Neural progenitor cell (in vitro differentiated cells): ENCODE data around the gene PDHB. TPM values are rescaled to one million over a fixed set of nuclear protein-coding genes. Genes with fewer than 3 reads are reported as not detected.
A peak's percentile ranks its signal among the peaks of the same experiment; 100 is the strongest.

Source experiments
- DNase-seq: peaks from one replicate; pipeline ENCODE4 v3.0.0-alpha.2; 2016; ENCODE audit warnings: low spot score
- H2AFZ ChIP-seq: fragments of 200-600 bp; sonication (generic); replicated peaks from 2 replicates; pipeline ENCODE4 v1.6.1; 2016; ENCODE audit warnings: antibody characterized with exemption
- H3F3A ChIP-seq: fragments of 200-600 bp; sonication (generic); 2 replicates; pipeline ENCODE4 v1.6.1; 2016; ENCODE audit warnings: antibody characterized with exemption, low read depth
- H3K27ac ChIP-seq: fragments of 200-600 bp; sonication (generic); 2 replicates; pipeline ENCODE4 v1.5.1; 2016; ENCODE audit warnings: mild to moderate bottlenecking
- H3K27me3 ChIP-seq: fragments of 200-600 bp; sonication (generic); 2 replicates; pipeline ENCODE4 v1.6.1; 2016; ENCODE audit warnings: mild to moderate bottlenecking, moderate library complexity
- H3K36me3 ChIP-seq: fragments of 200-600 bp; sonication (generic); 2 replicates; pipeline ENCODE4 v1.5.1; 2016
- H3K4me1 ChIP-seq: fragments of 200-600 bp; sonication (generic); 2 replicates; pipeline ENCODE4 v1.6.1; 2016; ENCODE audit warnings: mixed run types
- H3K4me2 ChIP-seq: fragments of 200-600 bp; sonication (generic); 2 replicates; pipeline ENCODE4 v1.6.1; 2016
- H3K4me3 ChIP-seq: fragments of 200-600 bp; sonication (generic); 2 replicates; pipeline ENCODE4 v1.5.1; 2016
- H3K79me2 ChIP-seq: fragments of 200-600 bp; sonication (generic); 2 replicates; pipeline ENCODE4 v1.6.1; 2016; ENCODE audit warnings: low read depth
- H3K9ac ChIP-seq: fragments of 200-600 bp; sonication (generic); 2 replicates; pipeline ENCODE4 v1.6.1; 2016
- H3K9me3 ChIP-seq: fragments of 200-600 bp; sonication (generic); 2 replicates; pipeline ENCODE4 v1.5.1; 2016; ENCODE audit warnings: low read depth
- H4K20me1 ChIP-seq: fragments of 200-600 bp; sonication (generic); 2 replicates; pipeline ENCODE4 v1.6.1; 2016; ENCODE audit warnings: low read depth
- H3K27ac Mint-ChIP-seq: 3 replicates; pipeline ENCODE4 v1.8.0; 2021; ENCODE audit warnings: mixed read lengths
- H3K27me3 Mint-ChIP-seq: 2 replicates; pipeline ENCODE4 v1.8.0; 2022; ENCODE audit warnings: low read depth, mild to moderate bottlenecking, inconsistent platforms, moderate library complexity, mixed read lengths; ENCODE audit not compliant: insufficient read depth
- H3K36me3 Mint-ChIP-seq: 3 replicates; pipeline ENCODE4 v1.8.0; 2021; ENCODE audit warnings: mixed read lengths
- H3K4me1 Mint-ChIP-seq: 3 replicates; pipeline ENCODE4 v1.8.0; 2021; ENCODE audit warnings: mixed read lengths
- H3K4me3 Mint-ChIP-seq: 3 replicates; pipeline ENCODE4 v1.8.0; 2021; ENCODE audit warnings: mild to moderate bottlenecking, moderate library complexity, mixed read lengths
- H3K9me3 Mint-ChIP-seq: 3 replicates; pipeline ENCODE4 v1.8.0; 2020; ENCODE audit warnings: mixed read lengths
- CTCF ChIP-seq: fragments of 200-600 bp; sonication (generic); IDR thresholded peaks from 2 replicates; pipeline ENCODE4 v1.5.1; 2017; ENCODE audit warnings: antibody characterized with exemption, mild to moderate bottlenecking
- EZH2 ChIP-seq: fragments of 200-600 bp; sonication (generic); IDR thresholded peaks from 2 replicates; pipeline ENCODE4 v1.6.1; 2017; ENCODE audit warnings: antibody characterized with exemption, mild to moderate bottlenecking, moderate library complexity
- EZH2phosphoT487 ChIP-seq: fragments of 200-600 bp; sonication (generic); IDR thresholded peaks from 2 replicates; pipeline ENCODE4 v1.6.1; 2017; ENCODE audit warnings: antibody characterized with exemption
- total RNA-seq: library from RNA; depleted of rRNA; stranded (reverse); fragments of >200 nt; gene quantifications from 2 replicates; pipeline ENCODE4 v1.2.3, GENCODE V29; 2015; ENCODE audit warnings: low replicate concordance

The PDHB gene
- total RNA-seq, 1 donor from 2014 or later = 155 TPM

- Histone ChIP-seq H3K27ac (no peak overlapping the region), H3K36me3 (no peaks in the 10 kb centered on the region), H3K4me2 (no peak overlapping the region), H3K9ac (no peak overlapping the region), H3K9me3 (no peaks in the 10 kb centered on the region), H3K27me3 (no peaks in the 10 kb centered on the region), H2AFZ (no peak overlapping the region), H3K4me1 (peaks cover 10% of the 10 kb centered on the region), H3F3A (no peaks in the 10 kb centered on the region), H4K20me1 (no peaks in the 10 kb centered on the region), H3K4me3 (no peak overlapping the region), H3K79me2 (no peaks in the 10 kb centered on the region)
- TF ChIP-seq EZH2 = no peak
- TF ChIP-seq CTCF = no peak
- TF ChIP-seq EZH2phosphoT487 = no peak
- no peak for DNase-seq
- no peaks in the 10 kb centered on the region for H3K27me3 Mint-ChIP-seq
- no peaks in the 10 kb centered on the region for H3K36me3 Mint-ChIP-seq
- H3K27ac Mint-ChIP-seq = no peak overlapping the region
- no peak overlapping the region for H3K4me3 Mint-ChIP-seq
- no peaks in the 10 kb centered on the region for H3K9me3 Mint-ChIP-seq
- peaks cover 20% of the 10 kb centered on the region for H3K4me1 Mint-ChIP-seq
Measured at GRCh38 chr3:58387650-58388546, 45.7 kb downstream of the PDHB start.

- no peaks in the 10 kb centered on the region for H3K27me3 ChIP-seq
- peaks cover 10% of the 10 kb centered on the region for H3K4me1 ChIP-seq
- no peak overlapping the region for H3K4me3 ChIP-seq
- H3K9me3 Mint-ChIP-seq = no peaks in the 10 kb centered on the region
- H3K9me3 ChIP-seq = no peaks in the 10 kb centered on the region
- no peak overlapping the region for H2AFZ ChIP-seq
- no peak overlapping the region for H3K9ac ChIP-seq
- H3K4me2 ChIP-seq = no peak overlapping the region
- no peak for DNase-seq
- H3K27ac Mint-ChIP-seq = no peak overlapping the region
- H3K4me1 Mint-ChIP-seq = peaks cover 20% of the 10 kb centered on the region
- no peak overlapping the region for H3K4me3 Mint-ChIP-seq
- H3K36me3 Mint-ChIP-seq = no peaks in the 10 kb centered on the region
- TF ChIP-seq EZH2 (no peak), EZH2phosphoT487 (no peak), CTCF (no peak)
- no peaks in the 10 kb centered on the region for H3K79me2 ChIP-seq
- H4K20me1 ChIP-seq = no peaks in the 10 kb centered on the region
- H3K27ac ChIP-seq = no peak overlapping the region
- no peaks in the 10 kb centered on the region for H3K27me3 Mint-ChIP-seq
- H3F3A ChIP-seq = no peaks in the 10 kb centered on the region
- H3K36me3 ChIP-seq = no peaks in the 10 kb centered on the region
Measured at GRCh38 chr3:58386626-58387365, 46.8 kb downstream of the PDHB start.

DNA sequence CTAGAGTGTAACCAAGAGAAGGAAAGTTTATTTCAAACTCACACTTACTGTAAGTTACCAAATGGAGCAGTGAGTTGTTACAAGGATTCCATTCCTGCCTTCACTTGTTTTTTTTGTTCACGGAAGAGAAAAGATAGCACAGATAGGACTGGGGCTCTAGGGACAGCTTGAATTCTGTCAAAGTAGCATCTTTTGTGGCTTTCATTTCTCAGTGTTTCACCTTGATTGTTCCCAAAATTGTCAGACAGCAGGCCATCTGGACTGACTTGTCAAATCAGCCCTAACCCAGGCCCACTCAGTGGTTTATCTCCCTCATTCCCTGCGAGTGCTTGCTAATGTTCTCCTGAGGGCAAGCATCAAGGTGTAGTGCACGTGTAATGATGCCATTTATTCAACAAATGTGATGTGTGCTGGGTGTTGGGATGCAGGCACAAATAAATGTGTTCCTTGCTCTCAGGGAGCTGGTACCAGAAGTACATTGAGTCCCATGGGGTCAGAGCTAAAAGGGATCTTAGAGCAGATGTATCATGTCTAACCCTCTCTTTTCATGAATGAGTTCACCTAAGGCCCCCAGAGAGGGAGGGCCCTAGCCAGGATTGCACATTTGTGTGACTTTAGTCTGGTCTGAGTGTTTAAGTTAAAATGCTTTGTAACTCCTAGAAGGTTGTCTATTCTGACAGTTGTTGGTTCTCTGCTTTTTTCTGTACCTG lies 49.1 kb downstream of the PDHB start:
- TF ChIP-seq CTCF = no peak
- no peak for TF ChIP-seq EZH2phosphoT487
- TF ChIP-seq EZH2 = no peak
- Histone ChIP-seq H3K4me2 (no peak overlapping the region), H3K4me1 (peaks cover 16% of the 10 kb centered on the region), H2AFZ (no peak overlapping the region), H3F3A (peaks cover 6% of the 10 kb centered on the region), H3K9ac (no peak overlapping the region), H3K27me3 (no peaks in the 10 kb centered on the region), H3K79me2 (no peaks in the 10 kb centered on the region), H4K20me1 (no peaks in the 10 kb centered on the region), H3K36me3 (no peaks in the 10 kb centered on the region), H3K4me3 (no peak overlapping the region), H3K27ac (no peak overlapping the region), H3K9me3 (no peaks in the 10 kb centered on the region)
- no peak overlapping the region for H3K4me3 Mint-ChIP-seq
- H3K27ac Mint-ChIP-seq = peak overlapping the region; percentile 77
- no peaks in the 10 kb centered on the region for H3K27me3 Mint-ChIP-seq
- H3K36me3 Mint-ChIP-seq = no peaks in the 10 kb centered on the region
- H3K4me1 Mint-ChIP-seq = peaks cover 25% of the 10 kb centered on the region
- no peak for DNase-seq
- no peaks in the 10 kb centered on the region for H3K9me3 Mint-ChIP-seq
